ENCODE data around the gene BTBD1.

The BTBD1 gene

DNA sequence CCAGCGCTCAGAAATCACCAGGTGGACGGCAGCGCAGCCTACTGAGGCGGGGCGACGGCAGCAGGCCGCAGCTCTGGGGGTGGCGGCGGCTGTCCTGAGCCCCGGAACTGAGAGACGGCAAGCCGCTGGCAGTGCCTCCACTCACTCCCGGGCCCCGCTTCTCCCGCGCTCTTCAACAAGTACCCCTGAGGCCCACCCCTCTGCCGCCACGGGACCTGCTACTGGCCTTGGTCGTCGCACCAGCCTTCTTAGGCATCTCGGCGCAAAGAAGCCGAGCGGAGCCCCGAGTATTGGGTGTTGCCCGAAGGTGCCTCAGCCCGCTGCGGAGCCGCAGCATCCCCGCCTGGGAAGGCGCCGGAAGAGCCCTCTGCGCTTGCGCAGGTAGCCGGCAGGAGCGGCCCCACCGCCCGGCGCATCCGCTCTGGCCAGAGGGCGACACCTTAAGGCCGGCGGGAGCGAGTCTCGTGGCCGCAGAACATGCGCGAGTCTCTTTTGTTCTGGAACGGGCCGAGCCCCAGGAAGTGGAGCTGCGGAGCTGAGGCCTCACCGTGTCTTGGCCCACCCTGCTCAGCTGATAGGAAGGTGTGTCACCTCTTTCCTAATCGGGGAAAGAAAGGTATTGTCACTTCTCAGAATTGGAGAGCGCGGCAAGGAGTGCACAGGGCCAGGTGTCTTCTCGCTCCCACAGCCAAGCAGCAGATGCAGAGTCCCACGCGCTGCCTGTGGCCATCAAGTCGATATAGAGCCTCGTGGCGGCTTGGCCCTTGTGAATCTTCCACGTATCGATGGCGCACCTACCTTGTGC, 55.6 kb downstream of the BTBD1 start, which contains the start of gene C15orf40 (continued):
- TF ChIP-seq, protein P1, sequence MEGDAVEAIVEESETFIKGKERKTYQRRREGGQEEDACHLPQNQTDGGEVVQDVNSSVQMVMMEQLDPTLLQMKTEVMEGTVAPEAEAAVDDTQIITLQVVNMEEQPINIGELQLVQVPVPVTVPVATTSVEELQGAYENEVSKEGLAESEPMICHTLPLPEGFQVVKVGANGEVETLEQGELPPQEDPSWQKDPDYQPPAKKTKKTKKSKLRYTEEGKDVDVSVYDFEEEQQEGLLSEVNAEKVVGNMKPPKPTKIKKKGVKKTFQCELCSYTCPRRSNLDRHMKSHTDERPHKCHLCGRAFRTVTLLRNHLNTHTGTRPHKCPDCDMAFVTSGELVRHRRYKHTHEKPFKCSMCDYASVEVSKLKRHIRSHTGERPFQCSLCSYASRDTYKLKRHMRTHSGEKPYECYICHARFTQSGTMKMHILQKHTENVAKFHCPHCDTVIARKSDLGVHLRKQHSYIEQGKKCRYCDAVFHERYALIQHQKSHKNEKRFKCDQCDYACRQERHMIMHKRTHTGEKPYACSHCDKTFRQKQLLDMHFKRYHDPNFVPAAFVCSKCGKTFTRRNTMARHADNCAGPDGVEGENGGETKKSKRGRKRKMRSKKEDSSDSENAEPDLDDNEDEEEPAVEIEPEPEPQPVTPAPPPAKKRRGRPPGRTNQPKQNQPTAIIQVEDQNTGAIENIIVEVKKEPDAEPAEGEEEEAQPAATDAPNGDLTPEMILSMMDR (tag by site-specific recombination; IDR thresholded peaks at IDR 0.05) = peak; percentile 97
- TF ChIP-seq ZNF48 (tag by site-specific recombination; IDR thresholded peaks at IDR 0.05) (no peak), ZNF274 (IDR thresholded peaks at IDR 0.05; ENCODE audit: low read length) (no peak), ZNF274 (tag by site-specific recombination; IDR thresholded peaks at IDR 0.05; ENCODE audit: borderline replicate concordance) (no peak), ZNF510 (tag by site-specific recombination; IDR thresholded peaks at IDR 0.05; ENCODE audit: insufficient replicate concordance) (no peak), ZNF2 (tag by site-specific recombination; IDR thresholded peaks at IDR 0.05) (no peak; the same call in 1 of the 2 replicates), ZNF501 (tag by site-specific recombination; IDR thresholded peaks at IDR 0.05) (no peak; the same call in 1 of the 2 replicates), ZNF211 (tag by site-specific recombination; IDR thresholded peaks at IDR 0.05; ENCODE audit: low read depth) (no peak), ZNF555 (tag by site-specific recombination; conservative IDR thresholded peaks at IDR 0.05) (no peak), ZNF677 (tag by site-specific recombination; IDR thresholded peaks at IDR 0.05) (no peak), OVOL3 (tag by site-specific recombination; IDR thresholded peaks at IDR 0.05) (no peak), ZBTB1 (tag by site-specific recombination; IDR thresholded peaks at IDR 0.05) (0 out of 2 replicates have a peak, but pooled peaks have one; percentile 6), ZNF560 (tag by site-specific recombination; IDR thresholded peaks at IDR 0.05; ENCODE audit: borderline replicate concordance) (no peak), ZNF433 (tag by site-specific recombination; IDR thresholded peaks at IDR 0.05; ENCODE audit: low read depth) (no peak), ZNF707 (tag by site-specific recombination; IDR thresholded peaks at IDR 0.05) (no peak), ZNF248 (tag by site-specific recombination; IDR thresholded peaks at IDR 0.05) (no peak), ZNF514 (tag by site-specific recombination; IDR thresholded peaks at IDR 0.05) (no peak), BCL11B (tag by site-specific recombination; IDR thresholded peaks at IDR 0.05; ENCODE audit: low read depth) (0 out of 2 replicates have a peak, but pooled peaks have one; percentile 68), IKZF3 (tag by site-specific recombination; IDR thresholded peaks at IDR 0.05) (no peak), ZNF24 (tag by site-specific recombination; IDR thresholded peaks at IDR 0.05) (peak; percentile 65; the same call in 1 of the 2 replicates), ZEB2 (tag by site-specific recombination; IDR thresholded peaks at IDR 0.05) (peak; percentile 24; the same call in 1 of the 2 replicates), ZNF600 (tag by site-specific recombination; IDR thresholded peaks at IDR 0.05) (peak; percentile 100), ZNF76 (tag by site-specific recombination; IDR thresholded peaks at IDR 0.05; ENCODE audit: borderline replicate concordance, low read depth) (no peak), ZNF146 (tag by site-specific recombination; IDR thresholded peaks at IDR 0.05) (no peak)
- TF ChIP-seq, protein P2, sequence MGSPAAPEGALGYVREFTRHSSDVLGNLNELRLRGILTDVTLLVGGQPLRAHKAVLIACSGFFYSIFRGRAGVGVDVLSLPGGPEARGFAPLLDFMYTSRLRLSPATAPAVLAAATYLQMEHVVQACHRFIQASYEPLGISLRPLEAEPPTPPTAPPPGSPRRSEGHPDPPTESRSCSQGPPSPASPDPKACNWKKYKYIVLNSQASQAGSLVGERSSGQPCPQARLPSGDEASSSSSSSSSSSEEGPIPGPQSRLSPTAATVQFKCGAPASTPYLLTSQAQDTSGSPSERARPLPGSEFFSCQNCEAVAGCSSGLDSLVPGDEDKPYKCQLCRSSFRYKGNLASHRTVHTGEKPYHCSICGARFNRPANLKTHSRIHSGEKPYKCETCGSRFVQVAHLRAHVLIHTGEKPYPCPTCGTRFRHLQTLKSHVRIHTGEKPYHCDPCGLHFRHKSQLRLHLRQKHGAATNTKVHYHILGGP (tag by site-specific recombination; IDR thresholded peaks at IDR 0.05) = no peak
- TF ChIP-seq, protein P3, sequence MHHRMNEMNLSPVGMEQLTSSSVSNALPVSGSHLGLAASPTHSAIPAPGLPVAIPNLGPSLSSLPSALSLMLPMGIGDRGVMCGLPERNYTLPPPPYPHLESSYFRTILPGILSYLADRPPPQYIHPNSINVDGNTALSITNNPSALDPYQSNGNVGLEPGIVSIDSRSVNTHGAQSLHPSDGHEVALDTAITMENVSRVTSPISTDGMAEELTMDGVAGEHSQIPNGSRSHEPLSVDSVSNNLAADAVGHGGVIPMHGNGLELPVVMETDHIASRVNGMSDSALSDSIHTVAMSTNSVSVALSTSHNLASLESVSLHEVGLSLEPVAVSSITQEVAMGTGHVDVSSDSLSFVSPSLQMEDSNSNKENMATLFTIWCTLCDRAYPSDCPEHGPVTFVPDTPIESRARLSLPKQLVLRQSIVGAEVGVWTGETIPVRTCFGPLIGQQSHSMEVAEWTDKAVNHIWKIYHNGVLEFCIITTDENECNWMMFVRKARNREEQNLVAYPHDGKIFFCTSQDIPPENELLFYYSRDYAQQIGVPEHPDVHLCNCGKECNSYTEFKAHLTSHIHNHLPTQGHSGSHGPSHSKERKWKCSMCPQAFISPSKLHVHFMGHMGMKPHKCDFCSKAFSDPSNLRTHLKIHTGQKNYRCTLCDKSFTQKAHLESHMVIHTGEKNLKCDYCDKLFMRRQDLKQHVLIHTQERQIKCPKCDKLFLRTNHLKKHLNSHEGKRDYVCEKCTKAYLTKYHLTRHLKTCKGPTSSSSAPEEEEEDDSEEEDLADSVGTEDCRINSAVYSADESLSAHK (tag by site-specific recombination; IDR thresholded peaks at IDR 0.05) = no peak; the same call in 1 of the 2 replicates
- TF ChIP-seq, protein P4, sequence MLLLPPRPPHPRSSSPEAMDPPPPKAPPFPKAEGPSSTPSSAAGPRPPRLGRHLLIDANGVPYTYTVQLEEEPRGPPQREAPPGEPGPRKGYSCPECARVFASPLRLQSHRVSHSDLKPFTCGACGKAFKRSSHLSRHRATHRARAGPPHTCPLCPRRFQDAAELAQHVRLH (tag by site-specific recombination; IDR thresholded peaks at IDR 0.05) = peak; percentile 24; the same call in 1 of the 2 replicates
- TF ChIP-seq, protein P5, sequence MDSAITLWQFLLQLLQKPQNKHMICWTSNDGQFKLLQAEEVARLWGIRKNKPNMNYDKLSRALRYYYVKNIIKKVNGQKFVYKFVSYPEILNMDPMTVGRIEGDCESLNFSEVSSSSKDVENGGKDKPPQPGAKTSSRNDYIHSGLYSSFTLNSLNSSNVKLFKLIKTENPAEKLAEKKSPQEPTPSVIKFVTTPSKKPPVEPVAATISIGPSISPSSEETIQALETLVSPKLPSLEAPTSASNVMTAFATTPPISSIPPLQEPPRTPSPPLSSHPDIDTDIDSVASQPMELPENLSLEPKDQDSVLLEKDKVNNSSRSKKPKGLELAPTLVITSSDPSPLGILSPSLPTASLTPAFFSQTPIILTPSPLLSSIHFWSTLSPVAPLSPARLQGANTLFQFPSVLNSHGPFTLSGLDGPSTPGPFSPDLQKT (IDR thresholded peaks at IDR 0.05; ENCODE audit: borderline replicate concordance, low read depth, low read length) = no peak
- TF ChIP-seq, protein P6, sequence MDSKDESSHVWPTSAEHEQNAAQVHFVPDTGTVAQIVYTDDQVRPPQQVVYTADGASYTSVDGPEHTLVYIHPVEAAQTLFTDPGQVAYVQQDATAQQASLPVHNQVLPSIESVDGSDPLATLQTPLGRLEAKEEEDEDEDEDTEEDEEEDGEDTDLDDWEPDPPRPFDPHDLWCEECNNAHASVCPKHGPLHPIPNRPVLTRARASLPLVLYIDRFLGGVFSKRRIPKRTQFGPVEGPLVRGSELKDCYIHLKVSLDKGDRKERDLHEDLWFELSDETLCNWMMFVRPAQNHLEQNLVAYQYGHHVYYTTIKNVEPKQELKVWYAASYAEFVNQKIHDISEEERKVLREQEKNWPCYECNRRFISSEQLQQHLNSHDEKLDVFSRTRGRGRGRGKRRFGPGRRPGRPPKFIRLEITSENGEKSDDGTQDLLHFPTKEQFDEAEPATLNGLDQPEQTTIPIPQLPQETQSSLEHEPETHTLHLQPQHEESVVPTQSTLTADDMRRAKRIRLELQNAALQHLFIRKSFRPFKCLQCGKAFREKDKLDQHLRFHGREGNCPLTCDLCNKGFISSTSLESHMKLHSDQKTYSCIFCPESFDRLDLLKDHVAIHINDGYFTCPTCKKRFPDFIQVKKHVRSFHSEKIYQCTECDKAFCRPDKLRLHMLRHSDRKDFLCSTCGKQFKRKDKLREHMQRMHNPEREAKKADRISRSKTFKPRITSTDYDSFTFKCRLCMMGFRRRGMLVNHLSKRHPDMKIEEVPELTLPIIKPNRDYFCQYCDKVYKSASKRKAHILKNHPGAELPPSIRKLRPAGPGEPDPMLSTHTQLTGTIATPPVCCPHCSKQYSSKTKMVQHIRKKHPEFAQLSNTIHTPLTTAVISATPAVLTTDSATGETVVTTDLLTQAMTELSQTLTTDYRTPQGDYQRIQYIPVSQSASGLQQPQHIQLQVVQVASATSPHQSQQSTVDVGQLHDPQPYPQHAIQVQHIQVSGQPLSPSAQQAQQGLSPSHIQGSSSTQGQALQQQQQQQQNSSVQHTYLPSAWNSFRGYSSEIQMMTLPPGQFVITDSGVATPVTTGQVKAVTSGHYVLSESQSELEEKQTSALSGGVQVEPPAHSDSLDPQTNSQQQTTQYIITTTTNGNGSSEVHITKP (tag by site-specific recombination; IDR thresholded peaks at IDR 0.05) = peak; percentile 68; the same call in 1 of the 2 replicates

Data from HEK293 (cell line).